CD14-positive monocyte (primary cell): ENCODE measurements around the gene MRPS27. TPM values are rescaled to one million over a fixed set of nuclear protein-coding genes. Genes with fewer than 3 reads are reported as not detected.

ENCODE experiments used
- DNase-seq, 3 donors: peaks; one replicate each; pipeline ENCODE4 v3.0.0-alpha.2; 2011 to 2022
- H2AFZ ChIP-seq: 2 replicates; pipeline ENCODE4 v1.6.0; 2012; ENCODE audit warnings: mild to moderate bottlenecking, low read depth, low read length, inconsistent platforms; ENCODE audit not compliant: insufficient read depth, poor library complexity, severe bottlenecking
- H3K27ac ChIP-seq, 2 donors: 1 replicate in 1 of 2; 2 replicates in 1 of 2; pipeline ENCODE4 v1.5.1; 2012 to 2013; ENCODE audit warnings: low read length in 2 of 2, control low read depth in 1 of 2, inconsistent platforms in 1 of 2, low read depth in 1 of 2, mild to moderate bottlenecking in 1 of 2
- H3K27me3 ChIP-seq, 2 donors: one replicate each; pipeline versions ENCODE4 v1.6.0 to v1.6.1; 2011 to 2013; ENCODE audit warnings: low read length in 2 of 2; ENCODE audit not compliant: control insufficient read depth in 2 of 2, insufficient read depth in 2 of 2
- H3K36me3 ChIP-seq, 2 donors: replicated peaks in 1 of 2; 1 replicate in 1 of 2; 2 replicates in 1 of 2; pipeline versions ENCODE4 v1.5.1 to v1.6.1; 2012 to 2013; ENCODE audit warnings: low read length in 2 of 2, control low read depth in 1 of 2, inconsistent platforms in 1 of 2, mild to moderate bottlenecking in 1 of 2; ENCODE audit not compliant: insufficient read depth in 2 of 2, control insufficient read depth in 1 of 2
- H3K4me1 ChIP-seq, 2 donors: 1 replicate in 1 of 2; 2 replicates in 1 of 2; pipeline versions ENCODE4 v1.5.1 to v1.6.1; 2012 to 2013; ENCODE audit warnings: low read length in 2 of 2, control low read depth in 1 of 2, inconsistent platforms in 1 of 2, mild to moderate bottlenecking in 1 of 2, moderate library complexity in 1 of 2; ENCODE audit not compliant: insufficient read depth in 2 of 2, control insufficient read depth in 1 of 2
- H3K4me2 ChIP-seq: replicated peaks from 2 replicates; pipeline ENCODE3; 2012; ENCODE audit warnings: low read length, moderate library complexity, mild to moderate bottlenecking; ENCODE audit not compliant: poor library complexity, severe bottlenecking; ENCODE audit errors: extremely low read depth
- H3K4me3 ChIP-seq, 3 experiments: fragments of 200-600 bp in 1 of 3; sonication (generic) in 1 of 3; replicated peaks in 1 of 3; 1 replicate in 2 of 3; 2 replicates in 1 of 3; pipeline ENCODE4 v1.5.1; 2011 to 2013; ENCODE audit warnings: low read length in 3 of 3, mild to moderate bottlenecking in 3 of 3, control low read depth in 2 of 3, low read depth in 2 of 3, inconsistent platforms in 1 of 3, moderate library complexity in 1 of 3
- H3K79me2 ChIP-seq: 2 replicates; pipeline ENCODE4 v1.6.0; 2012; ENCODE audit warnings: mild to moderate bottlenecking, control low read depth, inconsistent platforms, low read length, moderate library complexity; ENCODE audit not compliant: insufficient read depth
- H3K9ac ChIP-seq: 2 replicates; pipeline ENCODE4 v1.6.0; 2017; ENCODE audit warnings: low read length, mild to moderate bottlenecking; ENCODE audit not compliant: insufficient read depth, poor library complexity, severe bottlenecking
- H3K9me3 ChIP-seq, 2 donors: replicated peaks in 1 of 2; 1 replicate in 1 of 2; 2 replicates in 1 of 2; pipeline versions ENCODE4 v1.5.1 to v1.6.1; 2012 to 2013; ENCODE audit warnings: low read length in 2 of 2, control low read depth in 1 of 2; ENCODE audit not compliant: control insufficient read depth in 1 of 2, insufficient read depth in 1 of 2
- H4K20me1 ChIP-seq: 2 replicates; pipeline ENCODE4 v1.6.0; 2012; ENCODE audit warnings: mild to moderate bottlenecking, low read length, control low read depth, moderate library complexity; ENCODE audit not compliant: insufficient read depth
- H3K27ac Mint-ChIP-seq, 7 donors: one replicate each; pipeline ENCODE4 v1.8.0; 2020; ENCODE audit warnings: mild to moderate bottlenecking in 7 of 7, mixed read lengths in 7 of 7, moderate library complexity in 6 of 7, inconsistent platforms in 2 of 7
- H3K27me3 Mint-ChIP-seq, 3 donors: one replicate each; pipeline ENCODE4 v1.8.0; 2021 to 2022; ENCODE audit warnings: low read depth in 3 of 3, mild to moderate bottlenecking in 3 of 3, mixed read lengths in 3 of 3, moderate library complexity in 3 of 3, inconsistent platforms in 1 of 3
- H3K36me3 Mint-ChIP-seq, 2 donors: one replicate each; pipeline ENCODE4 v1.8.0; 2020; ENCODE audit warnings: mixed read lengths in 2 of 2, inconsistent platforms in 1 of 2, mild to moderate bottlenecking in 1 of 2
- H3K4me1 Mint-ChIP-seq: one replicate; pipeline ENCODE4 v1.8.0; 2020; ENCODE audit warnings: mild to moderate bottlenecking, mixed read lengths
- H3K4me3 Mint-ChIP-seq, 2 donors: one replicate each; pipeline ENCODE4 v1.8.0; 2020; ENCODE audit warnings: mild to moderate bottlenecking in 2 of 2, mixed read lengths in 2 of 2, moderate library complexity in 1 of 2
- H3K9me3 Mint-ChIP-seq, 7 donors: one replicate each; pipeline ENCODE4 v1.8.0; 2020 to 2022; ENCODE audit warnings: mixed read lengths in 7 of 7, mild to moderate bottlenecking in 6 of 7, moderate library complexity in 6 of 7, inconsistent platforms in 2 of 7
- CTCF ChIP-seq: fragments of 200-600 bp; IDR thresholded peaks from one replicate; pipeline ENCODE4 v1.8.0; 2022; ENCODE audit warnings: antibody characterized with exemption, mild to moderate bottlenecking
- WGBS: methylation state at CpG from one replicate; pipeline ENCODE4 v1.1.5; 2013; ENCODE audit warnings: missing lambda C conversion rate; ENCODE audit not compliant: insufficient coverage; 5-methylcytosine and 5-hydroxymethylcytosine counted together
- intact Hi-C, 2 donors: fragments of 100-400 bp; cut with micrococcal nuclease; formaldehyde crosslinking; loops; one replicate each; pipeline versions ENCODE4 v1.15.0 to v1.15.1; 2023
- polyA plus RNA-seq, 3 donors: library from polyadenylated mRNA; depleted of rRNA in 1 of 3; unstranded in 2 of 3; stranded (reverse) in 1 of 3; fragments of 300-500 nt in 2 of 3; fragments of >200 nt in 1 of 3; fragmentation: Illumina TruSeq in 2 of 3; gene quantifications; 1 replicate in 2 of 3; 2 replicates in 1 of 3; pipeline ENCODE4 v1.2.3, GENCODE V29; 2012 to 2021

Gene MRPS27
- polyA plus RNA-seq, 3 donors: 13.3 to 19.2 (median 15.3) TPM

GRCh38 chr5:72296256-72296655 is 23.8 kb downstream of the MRPS27 start:
- no CpG with 5 or more reads among the region's 2 CpGs for WGBS

GRCh38 chr5:72295539-72295938 is 24.5 kb downstream of the MRPS27 start:
- Mint-ChIP-seq H3K4me3 (no peak overlapping the region), H3K36me3 (peaks cover 34 to 39% of the 10 kb centered on the region in 2 donors), H3K4me1 (peaks cover 9% of the 10 kb centered on the region), H3K27ac (no peak overlapping the region), H3K9me3 (no peaks in the 10 kb centered on the region), H3K27me3 (no peaks in the 10 kb centered on the region)
- Histone ChIP-seq H3K36me3 (peaks cover 32 to 55% of the 10 kb centered on the region in 2 donors), H3K27ac (no peak overlapping the region), H4K20me1 (no peaks in the 10 kb centered on the region), H3K4me3 (no peak overlapping the region), H3K79me2 (peaks cover 11% of the 10 kb centered on the region), H3K4me2 (no peak overlapping the region), H2AFZ (no peak overlapping the region), H3K27me3 (no peaks in the 10 kb centered on the region), H3K4me1 (no peaks in the 10 kb centered on the region), H3K9me3 (no peaks in the 10 kb centered on the region), H3K9ac (no peak overlapping the region)
- 80% methylated on average over 1 of the region's 4 CpGs for WGBS
- no peak for TF ChIP-seq CTCF
- no peak for DNase-seq
- intact Hi-C loops: no loop called here

More at GRCh38 chr5:72296256-72296655, 23.8 kb downstream of the MRPS27 start:
- no peaks in the 10 kb centered on the region for H3K27me3 Mint-ChIP-seq
- no peaks in the 10 kb centered on the region for H3K4me1 ChIP-seq
- H3K9ac ChIP-seq: no peak overlapping the region
- H3K9me3 Mint-ChIP-seq: no peaks in the 10 kb centered on the region
- H3K4me3 Mint-ChIP-seq: no peak overlapping the region
- DNase-seq: no peak
- peaks cover 29 to 48% of the 10 kb centered on the region in 2 donors for H3K36me3 ChIP-seq
- H3K27ac Mint-ChIP-seq: no peak overlapping the region
- no peak overlapping the region for H2AFZ ChIP-seq
- H4K20me1 ChIP-seq: no peaks in the 10 kb centered on the region
- no peak overlapping the region for H3K4me3 ChIP-seq
- H3K9me3 ChIP-seq: no peaks in the 10 kb centered on the region
- H3K27me3 ChIP-seq: no peaks in the 10 kb centered on the region
- no peak overlapping the region for H3K4me2 ChIP-seq
- H3K79me2 ChIP-seq: peaks cover 14% of the 10 kb centered on the region
- H3K36me3 Mint-ChIP-seq: peaks cover 34 to 35% of the 10 kb centered on the region in 2 donors
- no peak overlapping the region for H3K27ac ChIP-seq
- TF ChIP-seq CTCF: no peak
- intact Hi-C loops: no loop called here
- H3K4me1 Mint-ChIP-seq: peaks cover 10% of the 10 kb centered on the region
